ENCODE measurements around the gene RASGRF1.

The RASGRF1 gene

GRCh38 chr15:78955355-78955754, 135.2 kb downstream of the RASGRF1 start:
- no peak overlapping the region for H3K9ac ChIP-seq (ENCODE audit: low read depth, low read length)
- no peaks in the 10 kb centered on the region for H3K4me1 ChIP-seq (ENCODE audit: control insufficient read depth, insufficient read depth, low read length)

GRCh38 chr15:78951841-78952238, 138.7 kb downstream of the RASGRF1 start:
- H3K36me3 ChIP-seq (ENCODE audit: insufficient read depth, low read length), result no peaks in the 10 kb centered on the region
- no peak overlapping the region for H3K9ac ChIP-seq (ENCODE audit: low read depth, low read length)
- H3K27me3 ChIP-seq (ENCODE audit: control insufficient read depth, insufficient read depth, low read length), result peaks cover 15% of the 10 kb centered on the region

More at GRCh38 chr15:78955355-78955754, 135.2 kb downstream of the RASGRF1 start:
- no peaks in the 10 kb centered on the region for H3K9me3 ChIP-seq (replicated peaks; ENCODE audit: low read length)
- H3K27me3 ChIP-seq (ENCODE audit: control insufficient read depth, insufficient read depth, low read length), result peaks cover 5% of the 10 kb centered on the region
- H3K4me3 ChIP-seq (ENCODE audit: low read length), result no peak overlapping the region
- no peak overlapping the region for H3K4me2 ChIP-seq (ENCODE audit: low read length)
- no peaks in the 10 kb centered on the region for H3K36me3 ChIP-seq (ENCODE audit: insufficient read depth, low read length)

DNA sequence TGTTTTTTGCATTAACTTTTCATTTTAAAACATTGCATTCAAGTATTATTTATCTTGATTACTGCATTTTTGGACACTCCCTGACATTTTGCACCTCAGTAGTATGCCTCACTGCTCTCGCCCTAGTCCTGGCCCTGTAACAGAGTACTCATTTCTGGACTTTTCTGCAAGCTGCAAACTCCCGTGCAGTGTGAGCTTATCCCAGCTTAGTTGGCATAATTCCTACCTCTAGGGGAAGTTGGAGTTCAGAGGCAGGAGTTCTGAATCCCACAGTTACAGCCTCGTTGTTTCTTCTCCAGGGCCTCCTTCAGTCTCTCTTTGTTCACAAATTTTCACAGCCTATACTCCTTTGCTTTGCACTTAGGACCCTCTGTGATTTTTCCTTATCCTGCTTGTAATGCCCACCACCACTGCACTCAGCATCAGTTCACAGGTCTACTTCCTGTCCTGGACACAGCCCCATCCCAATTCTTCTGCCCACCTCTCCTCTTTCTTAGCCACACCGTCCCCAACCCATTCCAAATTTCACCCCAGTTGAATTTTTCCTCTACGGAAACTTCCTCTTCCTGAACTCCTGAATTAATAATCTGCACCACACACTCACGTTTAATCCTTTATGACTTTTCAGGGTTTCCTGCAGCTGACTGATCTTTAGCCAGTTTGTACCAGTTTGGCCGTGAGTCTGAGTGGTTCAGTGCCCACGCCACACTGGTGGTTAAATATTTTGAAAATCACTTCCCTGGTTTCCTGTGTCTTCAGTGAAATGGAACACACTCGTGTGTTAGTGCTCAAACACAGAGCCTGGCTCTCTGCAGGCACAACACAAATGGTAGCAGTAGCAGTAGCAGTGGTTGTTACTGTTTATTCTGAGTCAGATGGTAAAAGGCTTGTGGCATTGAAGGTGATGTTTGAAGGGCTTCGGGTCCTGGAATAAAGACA, 139.4 kb downstream of the RASGRF1 start:
- Histone ChIP-seq H3K27me3 (ENCODE audit: control insufficient read depth, insufficient read depth, low read length) (peaks cover 21% of the 10 kb centered on the region), H3K4me2 (ENCODE audit: low read length) (no peak overlapping the region), H3K4me1 (ENCODE audit: control insufficient read depth, insufficient read depth, low read length) (no peaks in the 10 kb centered on the region), H3K9ac (ENCODE audit: low read depth, low read length) (no peak overlapping the region), H3K9me3 (replicated peaks; ENCODE audit: low read length) (no peaks in the 10 kb centered on the region), H3K4me3 (ENCODE audit: low read length) (no peak overlapping the region), H3K36me3 (ENCODE audit: insufficient read depth, low read length) (no peaks in the 10 kb centered on the region)

More at GRCh38 chr15:78951841-78952238, 138.7 kb downstream of the RASGRF1 start:
- Histone ChIP-seq H3K4me1 (ENCODE audit: control insufficient read depth, insufficient read depth, low read length) (no peaks in the 10 kb centered on the region), H3K9me3 (replicated peaks; ENCODE audit: low read length) (no peaks in the 10 kb centered on the region), H3K4me2 (ENCODE audit: low read length) (no peak overlapping the region), H3K4me3 (ENCODE audit: low read length) (no peak overlapping the region)

DNA sequence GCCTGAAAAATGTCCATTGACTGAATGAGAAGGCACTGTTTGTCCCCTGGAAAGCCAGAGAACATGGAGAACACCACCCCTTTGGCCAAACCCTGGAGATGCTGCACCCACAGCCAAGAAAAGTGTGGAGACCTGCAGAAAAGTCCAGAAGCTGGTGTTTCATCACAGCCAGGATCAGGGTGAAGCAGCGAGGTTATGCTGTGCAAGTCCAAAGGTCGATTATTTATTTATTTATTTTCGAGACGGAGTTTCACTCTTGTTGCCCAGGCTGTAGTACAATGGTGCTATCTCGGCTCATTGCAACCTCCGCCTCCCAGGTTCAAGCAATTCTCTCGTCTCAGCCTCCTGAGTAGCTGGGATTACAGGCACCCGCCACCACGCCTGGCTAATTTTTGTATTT, 140.2 kb downstream of the RASGRF1 start:
- no peak overlapping the region for H3K9ac ChIP-seq (ENCODE audit: low read depth, low read length)
- H3K4me1 ChIP-seq (ENCODE audit: control insufficient read depth, insufficient read depth, low read length), result no peaks in the 10 kb centered on the region
- H3K4me3 ChIP-seq (ENCODE audit: low read length), result no peak overlapping the region
- H3K36me3 ChIP-seq (ENCODE audit: insufficient read depth, low read length), result no peaks in the 10 kb centered on the region
- peaks cover 23% of the 10 kb centered on the region for H3K27me3 ChIP-seq (ENCODE audit: control insufficient read depth, insufficient read depth, low read length)
- no peak overlapping the region for H3K4me2 ChIP-seq (ENCODE audit: low read length)
- H3K9me3 ChIP-seq (replicated peaks; ENCODE audit: low read length), result no peaks in the 10 kb centered on the region

- Histone ChIP-seq H3K4me2 (ENCODE audit: low read length) (no peak overlapping the region), H3K9ac (ENCODE audit: low read depth, low read length) (no peak overlapping the region), H3K27me3 (ENCODE audit: control insufficient read depth, insufficient read depth, low read length) (peaks cover 26% of the 10 kb centered on the region), H3K36me3 (ENCODE audit: insufficient read depth, low read length) (no peaks in the 10 kb centered on the region), H3K4me1 (ENCODE audit: control insufficient read depth, insufficient read depth, low read length) (peaks cover 2% of the 10 kb centered on the region), H3K9me3 (replicated peaks; ENCODE audit: low read length) (no peaks in the 10 kb centered on the region), H3K4me3 (ENCODE audit: low read length) (no peak overlapping the region)
These were observed 141.1 kb downstream of the RASGRF1 start for GRCh38 chr15:78949461-78949860.

DNA sequence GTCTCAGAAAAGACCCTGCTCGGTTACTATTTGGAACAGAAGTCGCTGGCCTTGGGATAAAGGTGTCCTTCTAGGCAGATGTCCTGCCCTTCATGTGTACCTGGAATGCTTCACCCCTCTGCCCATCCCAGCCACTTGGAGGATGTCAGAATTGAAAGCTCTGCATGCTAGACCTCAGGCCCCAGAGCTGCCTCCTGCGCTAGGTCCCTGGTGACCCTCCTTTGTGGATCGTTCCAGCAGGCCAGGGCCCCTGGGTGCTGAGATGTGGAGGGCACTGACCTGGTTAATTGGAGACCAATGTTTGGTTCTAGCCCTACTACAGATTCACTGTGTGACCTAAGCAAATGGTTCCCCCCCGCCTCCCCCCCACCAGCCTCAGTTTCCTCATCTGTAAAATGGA, 143.1 kb downstream of the RASGRF1 start:
- Histone ChIP-seq H3K9ac (ENCODE audit: low read depth, low read length) (no peak overlapping the region), H3K4me3 (ENCODE audit: low read length) (no peak overlapping the region), H3K4me2 (ENCODE audit: low read length) (no peak overlapping the region), H3K4me1 (ENCODE audit: control insufficient read depth, insufficient read depth, low read length) (peaks cover 2% of the 10 kb centered on the region), H3K27me3 (ENCODE audit: control insufficient read depth, insufficient read depth, low read length) (peaks cover 46% of the 10 kb centered on the region), H3K9me3 (replicated peaks; ENCODE audit: low read length) (no peaks in the 10 kb centered on the region), H3K36me3 (ENCODE audit: insufficient read depth, low read length) (no peaks in the 10 kb centered on the region)

DNA sequence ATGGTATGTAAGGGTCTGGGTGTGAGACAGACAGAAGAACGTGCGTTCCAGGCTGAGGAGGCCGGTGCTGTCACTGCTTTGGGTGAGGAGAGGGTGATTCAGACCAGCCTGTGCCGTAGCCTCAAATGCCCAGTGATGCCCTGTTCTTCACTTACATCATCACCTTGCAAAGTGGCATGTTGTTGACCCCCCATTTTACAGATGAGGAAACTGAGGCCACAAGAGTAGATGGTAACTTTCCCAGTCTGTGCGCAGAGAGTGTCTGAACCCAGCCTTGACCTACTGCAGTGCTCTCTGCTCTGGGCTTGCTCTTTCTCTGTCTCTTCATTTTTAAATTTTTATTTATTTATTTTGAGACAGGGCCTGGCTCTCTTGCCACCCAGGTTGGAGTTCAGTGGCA, 144.1 kb downstream of the RASGRF1 start:
- Histone ChIP-seq H3K4me3 (ENCODE audit: low read length) (no peak overlapping the region), H3K9me3 (replicated peaks; ENCODE audit: low read length) (no peaks in the 10 kb centered on the region), H3K4me2 (ENCODE audit: low read length) (no peak overlapping the region), H3K4me1 (ENCODE audit: control insufficient read depth, insufficient read depth, low read length) (peaks cover 2% of the 10 kb centered on the region), H3K27me3 (ENCODE audit: control insufficient read depth, insufficient read depth, low read length) (peaks cover 47% of the 10 kb centered on the region), H3K36me3 (ENCODE audit: insufficient read depth, low read length) (no peaks in the 10 kb centered on the region), H3K9ac (ENCODE audit: low read depth, low read length) (no peak overlapping the region)

DNA sequence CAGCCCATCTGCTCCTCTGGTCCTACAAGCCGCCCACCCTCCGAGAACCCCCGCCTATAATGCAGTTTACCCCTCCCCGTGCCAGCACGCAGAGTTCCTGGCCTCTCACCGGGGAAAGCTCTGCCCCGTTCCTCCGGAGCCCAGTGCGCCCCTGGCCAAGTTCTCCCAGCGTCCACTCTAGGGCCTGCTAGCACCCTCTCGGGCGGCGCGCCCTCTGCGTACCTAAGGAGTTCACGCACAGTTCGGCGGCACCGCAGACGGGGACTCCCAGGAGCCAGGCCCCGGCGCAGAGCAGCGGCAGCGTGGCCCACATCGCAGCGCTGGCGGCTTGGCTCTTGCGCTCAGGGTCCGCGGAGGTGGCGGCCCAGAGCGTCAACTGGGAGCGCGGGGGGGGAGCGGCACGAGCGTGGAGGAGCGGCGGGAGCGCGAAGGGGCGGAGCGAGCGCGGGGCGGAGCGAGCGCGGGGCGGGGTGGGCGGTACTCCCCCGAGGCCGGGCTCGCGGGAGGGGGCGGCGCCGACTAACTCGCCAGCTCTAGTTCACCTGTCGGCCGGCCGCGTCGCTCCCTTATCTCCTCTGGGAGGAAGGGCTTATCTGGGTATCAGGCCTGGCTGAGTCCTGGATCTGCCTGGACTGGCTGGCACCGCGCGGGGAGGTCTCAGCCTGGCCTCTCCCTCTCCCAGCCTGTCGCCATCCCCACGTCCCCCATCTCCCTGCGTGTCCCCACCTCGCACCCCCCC, 145.7 kb downstream of the RASGRF1 start, which contains the start of gene CTSH:
Gene CTSH (minus strand): TSS at position 378 of the 739 bp plus-strand sequence. CDS start 65 bp downstream, at position 313.
- Histone ChIP-seq H3K9ac (ENCODE audit: low read depth, low read length) (no peak within 1 kb of the TSS), H3K27me3 (ENCODE audit: control insufficient read depth, insufficient read depth, low read length) (peaks cover 47% of the 10 kb centered on the region), H3K4me3 (ENCODE audit: low read length) (peak within 1 kb of the TSS; percentile 64), H3K9me3 (replicated peaks; ENCODE audit: low read length) (no peaks in the 10 kb centered on the region), H3K4me2 (ENCODE audit: low read length) (peak within 1 kb of the TSS; percentile 81), H3K4me1 (ENCODE audit: control insufficient read depth, insufficient read depth, low read length) (peaks cover 2% of the 10 kb centered on the region), H3K36me3 (ENCODE audit: insufficient read depth, low read length) (no peaks in the 10 kb centered on the region)

DNA sequence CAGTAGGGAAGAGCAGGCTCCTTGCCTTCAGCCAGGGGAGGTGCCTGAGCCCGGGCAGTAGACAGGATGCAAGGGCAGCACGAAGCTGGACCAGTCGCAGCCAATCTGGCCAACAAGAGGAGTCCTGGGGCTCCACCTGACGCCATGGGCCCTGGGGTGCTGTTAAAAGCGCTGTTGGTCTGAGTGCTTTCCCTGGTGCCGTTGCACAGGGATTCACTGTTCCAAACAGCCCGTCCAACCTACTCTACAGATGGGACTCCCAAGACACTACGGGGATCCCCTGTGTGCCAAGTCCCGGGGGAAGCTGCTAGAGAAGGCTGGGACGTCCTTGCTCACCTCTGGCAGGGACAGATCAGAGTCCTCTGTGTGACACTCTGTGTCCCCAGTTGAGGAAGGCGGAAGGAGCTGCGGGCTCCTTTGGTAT, 146.4 kb downstream of the RASGRF1 start:
- Histone ChIP-seq H3K4me1 (ENCODE audit: control insufficient read depth, insufficient read depth, low read length) (peaks cover 2% of the 10 kb centered on the region), H3K9me3 (replicated peaks; ENCODE audit: low read length) (no peaks in the 10 kb centered on the region), H3K4me3 (ENCODE audit: low read length) (no peak overlapping the region), H3K4me2 (ENCODE audit: low read length) (peak overlapping the region; percentile 81), H3K36me3 (ENCODE audit: insufficient read depth, low read length) (no peaks in the 10 kb centered on the region), H3K27me3 (ENCODE audit: control insufficient read depth, insufficient read depth, low read length) (peaks cover 47% of the 10 kb centered on the region), H3K9ac (ENCODE audit: low read depth, low read length) (no peak overlapping the region)

DNA sequence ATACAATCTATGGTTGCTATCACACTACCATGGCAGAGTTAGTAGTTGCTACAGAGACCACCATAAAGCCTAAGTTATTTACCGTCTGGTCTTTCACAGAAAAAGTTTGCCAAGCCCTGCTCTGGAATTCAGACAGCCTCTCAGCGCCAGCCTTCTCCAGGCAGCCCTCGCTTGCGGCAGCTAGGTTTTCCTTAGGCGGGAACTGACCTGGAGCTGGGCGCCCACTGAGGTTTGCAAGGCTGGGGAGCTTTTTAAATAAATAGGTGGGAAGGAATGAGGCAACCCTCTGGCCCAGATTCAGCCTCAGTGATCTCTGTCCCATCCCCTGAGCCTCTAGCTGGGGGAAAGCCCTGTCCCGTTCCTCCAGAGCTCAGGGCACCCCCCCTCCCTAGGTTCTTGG, 146.9 kb downstream of the RASGRF1 start:
- Histone ChIP-seq H3K4me2 (ENCODE audit: low read length) (no peak overlapping the region), H3K27me3 (ENCODE audit: control insufficient read depth, insufficient read depth, low read length) (peaks cover 47% of the 10 kb centered on the region), H3K9me3 (replicated peaks; ENCODE audit: low read length) (no peaks in the 10 kb centered on the region), H3K9ac (ENCODE audit: low read depth, low read length) (no peak overlapping the region), H3K4me1 (ENCODE audit: control insufficient read depth, insufficient read depth, low read length) (peaks cover 2% of the 10 kb centered on the region), H3K36me3 (ENCODE audit: insufficient read depth, low read length) (no peaks in the 10 kb centered on the region), H3K4me3 (ENCODE audit: low read length) (no peak overlapping the region)

- Histone ChIP-seq H3K9me3 (replicated peaks; ENCODE audit: low read length) (no peaks in the 10 kb centered on the region), H3K4me2 (ENCODE audit: low read length) (no peak overlapping the region), H3K9ac (ENCODE audit: low read depth, low read length) (no peak overlapping the region), H3K4me3 (ENCODE audit: low read length) (no peak overlapping the region), H3K4me1 (ENCODE audit: control insufficient read depth, insufficient read depth, low read length) (peaks cover 2% of the 10 kb centered on the region), H3K36me3 (ENCODE audit: insufficient read depth, low read length) (no peaks in the 10 kb centered on the region), H3K27me3 (ENCODE audit: control insufficient read depth, insufficient read depth, low read length) (peaks cover 39% of the 10 kb centered on the region)
These were observed 147.8 kb downstream of the RASGRF1 start for GRCh38 chr15:78942741-78943140.
